GM21515 (cell line): ENCODE results near the gene TAMALIN.
A peak's percentile ranks its signal among the peaks of the same experiment; 100 is the strongest.

Experiments used
- ATAC-seq: cut with Tn5 transposase; IDR thresholded peaks from one replicate; pipeline ENCODE4 v1.9.1; 2021; ENCODE audit not compliant: unreplicated experiment

The TAMALIN gene

DNA sequence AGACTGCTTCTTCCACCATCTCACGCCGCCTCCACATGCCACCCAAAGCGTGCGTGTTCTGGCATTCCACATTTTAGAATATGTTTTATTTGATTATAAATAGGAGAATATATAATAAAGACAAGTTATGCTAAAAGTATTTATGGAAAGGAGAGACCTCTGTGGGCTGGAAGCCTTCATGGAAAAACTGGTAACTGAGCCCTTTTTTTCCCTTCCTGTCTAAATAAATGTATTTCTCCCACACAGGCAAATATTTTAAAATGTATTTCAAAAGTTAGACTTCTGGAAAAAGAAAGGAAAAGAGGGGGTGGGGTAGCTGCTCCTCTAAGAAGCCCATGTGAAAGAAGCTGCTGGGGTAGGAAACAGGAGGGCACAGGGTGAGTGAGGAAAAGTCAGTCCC lies 28.4 kb downstream of the TAMALIN start:
- ATAC-seq: no peak

DNA sequence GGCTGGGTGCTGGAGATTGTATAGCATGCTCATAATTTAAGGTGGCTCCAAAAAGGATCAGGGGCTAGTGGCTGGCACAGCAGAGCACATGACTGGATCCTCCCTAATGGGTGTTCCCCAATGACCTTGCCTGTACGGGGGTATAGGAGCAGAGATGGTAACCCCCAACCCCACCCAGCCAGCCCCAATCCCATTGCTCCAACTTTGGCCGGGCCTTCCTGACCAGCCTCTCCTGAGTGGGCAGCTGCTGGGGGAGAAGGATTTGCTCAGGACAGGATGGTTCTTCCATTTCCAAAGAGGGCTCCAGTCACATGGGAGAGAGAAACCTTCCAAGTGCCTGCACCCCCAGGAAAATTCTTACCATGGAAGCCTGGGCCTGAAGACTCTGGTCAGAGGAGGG lies 29.2 kb downstream of the TAMALIN start:
- ATAC-seq: no peak

DNA sequence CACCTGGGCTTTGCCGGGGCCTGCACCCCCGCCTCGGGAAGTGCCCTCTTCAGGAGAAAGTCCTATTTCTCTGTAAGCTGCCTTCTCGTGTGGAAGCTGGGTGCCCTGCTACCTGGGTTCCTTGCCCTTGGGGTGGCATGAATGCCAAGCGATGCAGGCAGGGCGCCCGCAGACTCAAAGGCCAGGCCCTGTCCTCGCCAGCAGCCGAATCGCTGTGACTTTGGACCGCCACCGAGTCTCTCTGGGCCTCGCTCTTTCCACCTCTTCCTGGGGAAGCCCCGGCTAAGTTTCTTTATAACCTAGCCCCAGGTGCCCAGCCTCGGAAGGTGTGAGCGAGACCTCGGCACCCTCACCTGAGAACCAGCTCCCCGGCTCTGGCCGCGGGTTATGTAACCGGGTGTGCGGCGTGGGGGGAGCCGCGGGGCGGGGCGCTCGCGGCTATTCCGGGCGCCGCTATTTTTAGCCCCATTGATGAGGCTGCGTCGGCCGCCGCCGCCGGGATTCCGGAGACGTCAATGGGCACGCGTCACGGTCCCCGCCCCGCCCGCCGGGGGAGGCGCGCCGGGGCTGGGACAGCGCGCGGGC lies 29.9 kb downstream of the TAMALIN start:
- peak; percentile 39 for ATAC-seq

DNA sequence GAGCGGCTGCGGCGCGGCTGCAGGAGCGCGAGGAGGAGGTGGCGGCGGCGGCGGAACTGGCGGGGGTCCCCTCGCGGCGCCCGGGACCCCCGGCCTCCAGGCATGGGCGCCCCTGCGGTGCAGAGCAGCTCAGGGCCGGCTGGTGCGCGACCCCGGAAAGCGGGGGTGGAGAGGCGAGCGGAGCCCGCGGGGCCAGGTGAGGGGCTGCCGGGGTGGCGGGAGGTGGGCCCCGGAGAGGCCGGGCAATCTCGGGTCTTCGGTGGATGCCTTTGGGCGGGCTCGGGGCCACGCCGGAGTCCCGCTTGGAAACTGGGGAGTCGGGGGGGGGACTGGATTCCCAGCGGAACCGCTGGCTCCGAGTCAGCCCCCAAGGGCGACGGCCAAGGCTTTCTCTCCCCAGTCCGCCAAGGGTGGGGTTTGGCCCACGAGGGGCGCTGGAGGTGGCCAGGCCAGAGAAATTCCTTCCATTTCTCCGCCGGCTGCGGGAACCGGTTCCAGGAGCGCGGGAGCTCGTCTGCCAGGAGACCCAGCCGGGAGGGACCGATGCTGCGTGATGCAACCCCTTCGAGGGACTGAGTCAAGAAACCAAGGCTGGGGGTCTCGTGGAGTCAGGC lies 30.6 kb downstream of the TAMALIN start:
- no peak for ATAC-seq

DNA sequence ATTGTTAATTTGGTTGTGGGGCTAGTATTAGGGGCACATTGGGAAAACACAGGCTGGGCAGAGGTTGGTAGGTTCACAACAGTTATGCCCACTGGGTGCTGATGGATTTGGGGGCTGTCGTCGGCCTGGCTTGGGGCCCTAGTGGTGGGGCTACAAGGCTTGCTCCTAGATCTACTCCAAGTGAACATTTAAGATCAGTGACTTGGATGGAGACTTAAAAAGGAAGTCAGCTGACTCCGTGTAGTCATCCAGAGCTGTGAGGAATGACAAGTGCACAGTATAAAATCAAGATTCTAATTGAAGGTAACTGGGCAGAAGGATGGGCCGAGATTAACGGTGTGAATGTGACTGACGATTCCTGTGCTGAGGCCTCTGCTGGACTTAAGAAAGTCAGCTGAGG lies 31.7 kb downstream of the TAMALIN start:
- ATAC-seq: no peak

DNA sequence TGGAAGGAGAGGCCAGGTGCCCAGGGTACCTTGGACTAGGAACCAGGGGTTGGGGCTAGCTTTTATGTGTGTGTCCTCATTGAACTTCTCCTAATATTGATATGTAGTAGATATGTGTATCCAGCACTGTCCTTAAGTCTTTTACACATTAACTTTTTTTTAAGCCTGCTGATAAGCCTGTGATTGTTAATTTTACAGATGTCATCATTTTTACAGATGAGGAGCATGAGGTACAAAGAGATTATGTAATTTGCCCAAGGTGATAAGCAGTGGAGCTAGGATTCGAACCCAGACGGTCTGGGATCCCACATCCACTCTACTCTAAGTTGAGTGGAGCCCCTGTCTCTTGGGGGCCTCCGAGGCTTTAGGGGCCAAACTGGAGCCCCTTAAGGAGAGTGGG lies 34.3 kb downstream of the TAMALIN start:
- ATAC-seq: no peak

DNA sequence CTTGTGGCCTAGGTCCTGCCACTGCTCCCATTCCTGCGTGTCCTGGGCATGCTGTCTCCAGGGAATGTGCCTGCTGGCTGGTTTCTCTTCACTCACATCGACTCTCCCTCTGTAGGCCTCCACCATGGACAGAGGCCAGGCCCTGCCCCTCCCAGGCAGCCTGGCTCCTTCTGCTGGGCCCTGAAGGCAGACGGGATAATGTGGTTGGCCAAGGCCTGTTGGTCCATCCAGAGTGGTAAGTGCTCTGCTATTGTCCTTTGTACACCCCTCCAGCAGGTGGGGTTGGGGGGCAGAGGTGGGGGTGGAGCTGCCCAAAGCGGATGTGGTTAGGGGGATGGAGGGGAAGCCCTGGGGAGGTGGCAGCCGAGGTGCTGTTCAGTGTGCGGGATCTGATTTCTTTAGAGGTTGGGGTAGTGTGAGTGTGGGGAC lies 35.0 kb downstream of the TAMALIN start:
- ATAC-seq: no peak

DNA sequence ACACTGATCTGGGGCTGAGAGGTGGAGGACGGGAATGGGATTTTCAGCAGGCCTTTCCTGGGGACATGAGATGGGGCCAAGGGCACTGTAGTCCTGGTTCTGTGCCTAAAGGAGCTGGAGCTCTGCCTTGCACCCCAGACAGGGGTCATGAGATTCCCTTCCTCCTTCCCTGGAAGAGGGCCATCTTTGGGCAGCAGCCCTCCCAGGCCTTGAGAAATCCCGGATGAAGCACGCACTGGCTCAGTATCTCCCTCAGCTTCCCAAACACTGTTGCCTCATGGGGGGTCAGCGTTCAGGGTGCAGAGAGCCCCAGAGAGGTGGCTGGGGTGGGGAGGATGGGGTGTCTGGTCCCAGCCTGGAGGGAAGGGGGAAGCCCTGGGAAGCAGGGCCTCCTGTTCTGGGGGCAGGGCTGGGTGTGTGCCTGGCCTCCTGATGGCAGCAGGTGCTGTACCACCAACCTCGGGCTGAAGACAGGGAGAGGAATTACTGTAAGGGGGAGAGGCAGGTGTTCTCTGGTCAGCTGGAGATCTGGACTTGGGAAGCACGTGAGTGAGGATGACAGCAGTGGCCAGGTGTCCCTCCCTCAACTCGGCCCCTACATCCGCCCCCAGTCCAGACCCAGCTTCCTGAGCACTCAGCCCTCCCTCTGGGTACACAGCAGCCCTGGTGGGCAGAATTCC lies 36.1 kb downstream of the TAMALIN start:
- no peak for ATAC-seq

DNA sequence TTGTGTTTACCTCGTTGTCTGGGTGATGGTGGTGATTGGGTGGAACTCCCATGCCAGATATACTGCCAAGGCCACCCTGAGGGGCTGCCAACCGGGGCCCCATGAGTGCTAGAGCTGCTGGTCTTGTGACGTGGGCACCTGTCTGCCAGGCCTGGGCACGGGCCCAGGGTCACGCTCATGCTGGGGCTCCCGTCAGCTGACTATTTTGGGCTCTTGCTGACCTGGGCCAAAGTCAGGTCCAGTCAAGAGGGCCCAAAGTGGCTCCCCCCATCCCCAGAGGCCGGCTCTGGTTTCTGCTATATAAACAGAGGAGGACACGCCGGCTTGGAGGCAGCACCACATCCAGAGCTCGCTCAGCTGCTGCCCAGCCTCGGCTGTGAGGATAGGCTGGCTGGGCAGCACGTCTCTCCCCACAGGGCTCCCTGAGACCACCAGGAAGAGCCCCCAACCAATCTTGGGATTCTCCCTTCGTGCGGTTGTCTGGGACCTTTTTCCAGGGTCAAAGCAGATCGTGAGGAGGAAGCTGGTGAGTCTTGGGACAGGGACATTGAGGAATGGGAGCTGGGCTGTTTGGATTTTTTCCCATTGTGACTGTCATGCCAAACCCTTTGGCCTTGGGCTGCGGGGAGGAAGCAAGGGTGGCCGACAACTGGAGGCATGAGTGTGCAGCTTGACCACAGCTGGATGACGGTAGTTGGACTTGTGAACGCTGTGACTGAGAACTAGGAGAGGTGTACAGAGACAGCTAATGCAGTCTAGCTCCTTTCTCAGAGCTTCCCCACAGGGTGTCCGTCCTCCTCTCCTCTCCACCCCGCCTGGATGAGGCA lies 36.9 kb downstream of the TAMALIN start:
- no peak for ATAC-seq

DNA sequence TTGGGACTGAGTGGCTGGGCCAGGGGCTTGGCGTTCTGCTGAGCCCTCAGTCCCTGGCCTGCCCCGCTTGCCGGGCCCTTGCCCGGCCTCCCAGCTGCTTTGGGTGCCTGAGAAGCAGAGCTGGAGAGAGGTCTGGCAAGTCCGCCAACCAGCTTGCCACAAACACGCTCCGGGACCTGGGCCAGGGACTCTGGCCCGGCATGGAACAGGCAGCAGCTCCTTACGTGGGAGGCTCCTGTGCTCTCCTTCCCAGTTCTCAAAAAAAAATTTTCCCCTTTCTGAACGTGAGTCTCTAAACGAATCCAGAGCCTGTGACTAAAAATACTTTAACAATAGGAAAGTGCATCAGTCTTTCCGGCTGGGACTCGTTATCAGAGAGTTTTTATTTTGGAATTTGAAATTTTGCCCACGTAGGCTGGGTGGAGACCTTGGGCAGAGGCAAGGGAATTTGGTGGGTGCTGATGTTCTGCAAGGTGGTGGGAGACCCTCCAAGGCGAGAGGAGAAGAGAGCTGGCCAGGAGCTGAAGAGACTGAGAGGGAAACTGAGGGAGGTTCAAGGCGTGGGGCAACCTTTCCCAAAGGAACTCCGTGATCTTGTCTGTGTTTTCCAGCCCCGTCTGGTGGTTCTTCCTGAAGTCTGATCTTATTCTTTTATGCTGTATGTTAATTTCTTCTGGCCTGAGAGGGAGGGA lies 37.7 kb downstream of the TAMALIN start:
- ATAC-seq: no peak

DNA sequence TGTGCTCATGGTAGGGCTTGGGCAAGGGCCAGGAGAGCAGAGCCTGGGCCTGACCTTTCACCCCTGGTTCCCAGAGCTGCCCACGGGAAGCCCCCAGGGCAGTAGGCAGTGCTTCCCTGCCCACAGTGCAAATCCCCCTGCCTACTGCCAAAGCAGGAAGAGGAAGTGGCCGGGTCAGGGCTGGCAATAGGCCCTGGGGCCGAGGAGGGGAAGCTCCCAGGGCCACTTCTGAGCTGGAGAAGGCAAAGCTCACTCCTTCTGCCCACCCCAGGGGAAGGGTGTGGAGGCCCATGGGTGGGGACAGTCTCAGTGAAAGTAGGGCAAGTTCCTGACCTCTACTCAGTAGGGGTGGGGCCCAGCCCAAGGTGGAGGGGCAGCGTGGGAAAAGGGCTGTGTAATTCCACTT lies 39.1 kb downstream of the TAMALIN start:
- ATAC-seq: no peak

DNA sequence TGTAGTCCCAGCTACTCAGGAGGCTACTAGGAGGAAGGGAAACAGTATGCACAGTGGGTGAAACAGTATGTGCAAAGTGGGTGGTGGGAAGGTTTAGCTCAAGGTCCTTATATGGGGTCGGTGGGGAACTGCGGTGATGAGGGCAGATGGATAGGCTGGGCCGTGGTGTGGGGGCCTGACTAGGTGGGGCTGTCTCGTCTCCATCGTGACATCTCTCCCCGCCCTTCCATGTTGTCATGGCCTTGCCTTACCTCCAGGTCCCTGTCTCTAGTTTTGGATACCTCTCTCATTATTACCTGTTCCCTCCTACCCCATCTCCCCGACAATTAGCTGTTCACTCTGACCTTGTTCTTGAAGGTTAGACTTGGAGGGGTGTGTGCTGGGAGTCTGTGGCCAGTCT lies 40.1 kb downstream of the TAMALIN start:
- ATAC-seq: no peak

DNA sequence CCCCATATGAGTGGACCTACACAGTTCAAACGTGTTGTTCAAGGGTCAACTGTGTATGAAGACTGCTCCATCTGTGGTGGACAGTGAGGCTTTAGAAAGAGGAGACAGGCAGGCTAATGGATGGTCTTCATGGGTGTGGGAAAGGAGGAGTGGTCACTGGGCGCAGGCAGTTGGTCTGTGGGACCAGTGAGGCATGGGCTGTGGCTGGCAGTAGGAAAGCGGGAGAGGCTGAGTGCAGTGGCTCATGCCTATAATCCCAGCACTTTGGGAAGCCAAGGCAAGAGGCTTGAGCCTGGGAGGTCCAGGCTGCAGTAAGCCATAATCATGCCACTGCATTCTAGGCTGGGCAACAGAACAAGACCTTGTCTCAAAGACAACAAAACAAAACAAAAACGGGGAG lies 42.5 kb downstream of the TAMALIN start:
- no peak for ATAC-seq

DNA sequence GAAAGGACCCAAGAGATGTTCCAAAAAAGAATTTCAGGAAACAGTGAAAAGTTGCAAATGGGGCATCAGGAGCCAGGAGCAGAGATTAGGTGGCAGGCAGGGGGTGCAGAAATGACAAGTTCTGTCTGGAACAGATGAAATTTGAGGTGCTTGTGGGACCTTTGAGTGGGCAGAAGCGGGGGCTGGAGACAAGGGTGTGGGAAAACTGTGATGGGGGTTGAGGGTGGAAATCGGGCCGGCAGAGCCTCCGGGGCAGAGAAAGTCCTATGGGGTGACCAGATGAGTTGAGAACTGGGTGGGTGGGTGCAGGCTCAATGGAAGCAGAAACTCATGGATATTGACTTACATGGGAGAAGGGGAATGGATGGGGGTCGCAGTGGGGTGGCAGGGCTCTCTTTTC lies 42.9 kb downstream of the TAMALIN start:
- ATAC-seq: no peak

DNA sequence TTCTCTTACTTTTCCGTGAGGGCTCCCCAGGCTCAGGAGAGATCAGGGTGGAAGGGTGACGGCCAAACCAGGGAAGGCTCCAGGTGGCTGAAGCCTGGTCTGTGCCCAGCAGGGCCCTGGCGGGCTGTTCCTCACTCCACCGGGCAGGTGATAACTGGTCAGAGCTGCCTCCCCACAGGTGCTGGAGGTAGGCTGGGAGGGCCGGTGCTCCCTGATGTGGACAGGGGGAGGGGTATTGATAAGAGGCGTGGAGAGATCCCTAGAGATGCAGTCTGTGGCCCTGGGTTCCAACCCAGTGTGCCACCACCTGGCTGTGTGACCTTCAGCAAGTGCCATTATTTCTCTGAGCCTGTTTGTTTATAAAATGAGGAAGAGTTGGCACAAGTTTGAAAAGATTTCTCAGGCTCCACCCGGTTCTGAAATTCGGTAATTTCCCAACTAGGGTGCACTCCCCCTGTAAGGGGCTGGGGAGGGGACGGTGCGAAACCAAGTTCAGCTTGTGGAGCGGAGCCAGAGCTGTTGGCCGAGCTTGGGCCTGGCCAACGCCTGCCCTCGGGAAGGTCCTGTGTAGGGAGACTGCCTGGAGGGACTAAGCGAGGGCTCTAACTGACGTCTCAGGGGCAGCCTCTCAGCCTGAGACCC lies 43.5 kb downstream of the TAMALIN start:
- peak; percentile 9 for ATAC-seq

DNA sequence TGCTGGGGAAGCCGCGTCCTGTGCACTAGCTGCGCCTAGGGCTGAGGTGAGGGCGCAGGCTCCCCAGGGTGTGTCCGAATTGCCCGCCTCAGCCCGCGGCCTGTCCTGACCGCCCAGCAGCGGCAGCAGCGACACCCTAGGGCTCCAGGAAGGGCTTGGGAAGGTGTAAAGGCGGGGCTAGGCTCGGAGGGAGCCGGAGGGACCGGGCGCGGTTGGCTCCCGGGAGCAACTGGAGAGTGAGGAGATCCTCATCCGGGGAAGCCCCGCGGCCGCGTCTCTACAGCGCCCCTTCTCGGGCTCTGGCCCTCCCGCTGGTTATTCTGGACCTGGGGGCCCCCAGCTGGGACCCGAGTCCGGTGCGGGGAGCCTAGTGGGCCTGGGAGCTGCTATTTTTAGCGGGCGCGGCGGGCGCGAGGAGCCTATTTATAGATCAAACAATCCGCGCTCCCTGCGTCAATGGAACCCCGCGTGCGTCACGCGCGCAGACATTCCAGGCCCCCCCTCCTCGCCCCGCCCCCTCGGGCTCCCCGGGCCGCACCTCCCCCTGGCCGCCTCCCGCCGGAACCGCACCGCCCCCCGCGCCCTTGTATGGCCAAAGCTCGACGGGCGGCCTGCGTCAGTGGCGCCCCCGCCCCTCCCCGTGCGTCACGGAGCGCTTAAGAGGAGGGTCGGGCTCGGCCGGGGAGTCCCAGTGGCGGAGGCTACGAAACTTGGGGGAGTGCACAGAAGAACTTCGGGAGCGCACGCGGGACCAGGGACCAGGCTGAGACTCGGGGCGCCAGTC lies 44.2 kb downstream of the TAMALIN start, which contains the start of gene NR4A1:
Gene NR4A1 (plus strand): TSS at position 685 of the 784 bp plus-strand sequence. CDS start 2,887 bp downstream, outside the sequence.
- ATAC-seq: peak; percentile 83

DNA sequence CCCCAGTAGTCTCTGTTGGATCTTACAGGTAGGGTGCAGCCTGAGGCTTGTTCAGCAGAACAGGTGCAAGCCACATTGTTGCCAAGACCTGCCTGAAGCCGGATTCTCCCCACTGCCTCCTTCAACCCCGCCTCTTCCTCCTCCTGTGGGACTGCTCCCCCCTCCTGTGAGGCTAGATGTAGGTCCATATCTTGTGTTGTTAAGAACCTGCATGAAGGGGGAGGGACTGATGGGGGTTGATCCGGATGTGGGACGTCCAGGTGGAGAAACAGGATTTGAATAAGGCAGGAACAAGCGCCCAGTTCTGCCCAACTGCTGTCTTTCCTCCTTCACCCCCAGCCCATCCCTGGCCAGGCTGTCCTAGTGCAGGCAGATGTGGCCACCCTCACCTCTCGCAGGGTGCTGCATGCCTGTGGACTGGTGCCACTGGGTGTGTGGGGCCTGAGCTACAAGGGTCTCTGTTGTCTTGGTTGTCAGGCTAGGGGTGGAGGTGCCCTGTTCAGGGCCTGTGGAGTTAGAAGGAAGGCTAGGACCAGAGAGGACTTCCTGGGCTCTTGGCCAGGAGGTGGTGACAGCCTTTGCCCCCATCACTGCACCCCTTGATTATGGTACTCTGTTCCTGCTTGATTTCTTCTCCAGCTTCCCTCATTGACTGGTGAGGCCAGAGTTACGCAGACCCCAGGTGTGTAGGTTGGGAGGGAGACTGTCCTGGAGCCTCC lies 45.9 kb downstream of the TAMALIN start:
- ATAC-seq: no peak

DNA sequence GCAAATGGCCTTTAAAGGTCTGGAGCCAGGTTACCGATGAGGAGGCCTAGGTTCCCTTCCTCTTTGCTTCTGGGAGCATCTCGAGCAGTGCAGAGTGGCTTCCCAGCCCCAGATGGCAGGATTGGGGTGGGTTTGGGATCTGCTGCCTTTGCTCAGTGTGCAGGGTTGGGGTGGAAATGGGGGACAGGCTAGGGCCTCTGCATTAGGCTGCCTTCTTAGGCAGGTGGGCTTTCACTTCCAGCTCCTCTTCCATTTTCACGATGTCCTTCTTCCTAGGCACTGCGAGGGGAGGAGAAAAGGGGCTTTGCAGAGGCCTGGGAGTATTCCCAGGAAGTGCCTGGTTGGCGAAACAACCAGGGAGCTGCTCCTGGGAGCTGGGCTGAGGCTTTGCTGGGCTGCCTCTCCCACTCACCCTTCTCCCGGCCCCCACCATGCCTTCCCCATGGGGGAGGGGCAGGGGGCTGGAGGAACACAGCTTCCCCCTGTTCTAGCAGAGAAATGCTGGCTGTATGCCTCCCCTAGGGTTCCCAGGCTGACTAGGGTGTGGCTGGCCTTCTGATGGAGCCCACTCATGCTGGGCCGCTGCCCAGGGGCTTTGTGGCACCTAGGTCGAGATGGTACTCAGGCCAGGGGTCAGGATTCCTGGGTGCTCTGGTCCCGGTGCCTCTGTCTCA lies 46.9 kb downstream of the TAMALIN start:
- ATAC-seq: no peak
